ENCODE measurements around the gene DEGS1.

Gene DEGS1

GRCh38 chr1:224234017-224234416, 51.0 kb downstream of the DEGS1 start:
- Histone ChIP-seq H3K9ac (ENCODE audit: low read length) (no peak overlapping the region), H3K27me3 (ENCODE audit: insufficient read depth, low read length, poor library complexity) (no peaks in the 10 kb centered on the region), H3K79me2 (ENCODE audit: control insufficient read depth, insufficient read depth, low read length) (no peaks in the 10 kb centered on the region), H3K18ac (ENCODE audit: low read length) (no peak overlapping the region), H3K36me3 (ENCODE audit: control insufficient read depth, insufficient read depth, low read length) (no peaks in the 10 kb centered on the region), H3K56ac (ENCODE audit: low read length) (no peak overlapping the region), H3K27ac (ENCODE audit: low read depth, low read length) (no peak overlapping the region), H3K79me1 (ENCODE audit: low read length) (no peaks in the 10 kb centered on the region), H2BK5ac (ENCODE audit: low read length) (no peak overlapping the region), H3K4me1 (ENCODE audit: control insufficient read depth, low read depth, low read length) (no peaks in the 10 kb centered on the region), H2BK120ac (ENCODE audit: low read depth, low read length) (no peak overlapping the region), H3K23ac (ENCODE audit: low read length) (no peak overlapping the region), H2BK15ac (replicated peaks; ENCODE audit: low read depth) (no peak overlapping the region), H4K5ac (ENCODE audit: low read length) (no peak overlapping the region), H3K4me2 (ENCODE audit: low read length) (no peak overlapping the region), H3K4ac (ENCODE audit: low read depth, low read length) (no peak overlapping the region), H4K8ac (ENCODE audit: low read depth, low read length) (no peak overlapping the region), H2AK5ac (ENCODE audit: low read length) (no peak overlapping the region), H3K4me3 (ENCODE audit: low read length) (no peak overlapping the region)
- DNase-seq, result no peak

- Histone ChIP-seq H2BK120ac (ENCODE audit: low read depth, low read length) (no peak overlapping the region), H3K23ac (ENCODE audit: low read length) (no peak overlapping the region), H3K4me3 (ENCODE audit: low read length) (no peak overlapping the region), H3K36me3 (ENCODE audit: control insufficient read depth, insufficient read depth, low read length) (no peaks in the 10 kb centered on the region), H3K4ac (ENCODE audit: low read depth, low read length) (no peak overlapping the region), H3K4me2 (ENCODE audit: low read length) (no peak overlapping the region), H3K27me3 (ENCODE audit: insufficient read depth, low read length, poor library complexity) (no peaks in the 10 kb centered on the region), H4K8ac (ENCODE audit: low read depth, low read length) (no peak overlapping the region), H3K18ac (ENCODE audit: low read length) (no peak overlapping the region), H3K79me2 (ENCODE audit: control insufficient read depth, insufficient read depth, low read length) (no peaks in the 10 kb centered on the region), H3K27ac (ENCODE audit: low read depth, low read length) (no peak overlapping the region), H3K56ac (ENCODE audit: low read length) (no peak overlapping the region), H2BK15ac (replicated peaks; ENCODE audit: low read depth) (no peak overlapping the region), H3K79me1 (ENCODE audit: low read length) (no peaks in the 10 kb centered on the region), H3K4me1 (ENCODE audit: control insufficient read depth, low read depth, low read length) (no peaks in the 10 kb centered on the region), H2AK5ac (ENCODE audit: low read length) (no peak overlapping the region), H2BK5ac (ENCODE audit: low read length) (no peak overlapping the region), H3K9ac (ENCODE audit: low read length) (no peak overlapping the region), H4K5ac (ENCODE audit: low read length) (no peak overlapping the region)
- no peak for DNase-seq
- whole genome bisulfite sequencing (ENCODE audit: extremely low coverage, insufficient coverage, low lambda C conversion rate), result no CpG with 5 or more reads among the region's 2 CpGs
Measured at GRCh38 chr1:224235813-224236493, 52.9 kb downstream of the DEGS1 start.

- WGBS (ENCODE audit: extremely low coverage, insufficient coverage, low lambda C conversion rate), result no CpG with 5 or more reads among the region's 11 CpGs
- Histone ChIP-seq H2AK5ac (ENCODE audit: low read length) (no peak overlapping the region), H3K36me3 (ENCODE audit: control insufficient read depth, insufficient read depth, low read length) (no peaks in the 10 kb centered on the region), H2BK5ac (ENCODE audit: low read length) (no peak overlapping the region), H3K56ac (ENCODE audit: low read length) (no peak overlapping the region), H3K27ac (ENCODE audit: low read depth, low read length) (no peak overlapping the region), H3K79me1 (ENCODE audit: low read length) (no peaks in the 10 kb centered on the region), H3K18ac (ENCODE audit: low read length) (no peak overlapping the region), H4K5ac (ENCODE audit: low read length) (no peak overlapping the region), H4K8ac (ENCODE audit: low read depth, low read length) (no peak overlapping the region), H3K4me1 (ENCODE audit: control insufficient read depth, low read depth, low read length) (no peaks in the 10 kb centered on the region), H3K9ac (ENCODE audit: low read length) (no peak overlapping the region), H2BK15ac (replicated peaks; ENCODE audit: low read depth) (no peak overlapping the region), H2BK120ac (ENCODE audit: low read depth, low read length) (no peak overlapping the region), H3K79me2 (ENCODE audit: control insufficient read depth, insufficient read depth, low read length) (no peaks in the 10 kb centered on the region), H3K23ac (ENCODE audit: low read length) (no peak overlapping the region), H3K4me2 (ENCODE audit: low read length) (no peak overlapping the region), H3K27me3 (ENCODE audit: insufficient read depth, low read length, poor library complexity) (no peaks in the 10 kb centered on the region), H3K4ac (ENCODE audit: low read depth, low read length) (no peak overlapping the region), H3K4me3 (ENCODE audit: low read length) (no peak overlapping the region)
- DNase-seq, result no peak
Measured at GRCh38 chr1:224237119-224237881, 54.3 kb downstream of the DEGS1 start.

GRCh38 chr1:224238212-224238611, 55.2 kb downstream of the DEGS1 start:
- no CpG with 5 or more reads among the region's 9 CpGs for WGBS (ENCODE audit: extremely low coverage, insufficient coverage, low lambda C conversion rate)
- no peak overlapping the region for H3K4me2 ChIP-seq (ENCODE audit: low read length)

GRCh38 chr1:224238756-224239155, 55.7 kb downstream of the DEGS1 start:
- Histone ChIP-seq H3K27ac (ENCODE audit: low read depth, low read length) (no peak overlapping the region), H3K4ac (ENCODE audit: low read depth, low read length) (no peak overlapping the region), H3K23ac (ENCODE audit: low read length) (no peak overlapping the region), H3K4me3 (ENCODE audit: low read length) (no peak overlapping the region), H3K4me2 (ENCODE audit: low read length) (no peak overlapping the region), H2BK15ac (replicated peaks; ENCODE audit: low read depth) (no peak overlapping the region), H3K36me3 (ENCODE audit: control insufficient read depth, insufficient read depth, low read length) (no peaks in the 10 kb centered on the region), H3K27me3 (ENCODE audit: insufficient read depth, low read length, poor library complexity) (no peaks in the 10 kb centered on the region), H2BK120ac (ENCODE audit: low read depth, low read length) (no peak overlapping the region), H4K8ac (ENCODE audit: low read depth, low read length) (no peak overlapping the region), H3K9ac (ENCODE audit: low read length) (no peak overlapping the region), H3K18ac (ENCODE audit: low read length) (no peak overlapping the region), H3K4me1 (ENCODE audit: control insufficient read depth, low read depth, low read length) (no peaks in the 10 kb centered on the region), H3K79me2 (ENCODE audit: control insufficient read depth, insufficient read depth, low read length) (no peaks in the 10 kb centered on the region), H4K5ac (ENCODE audit: low read length) (no peak overlapping the region), H3K79me1 (ENCODE audit: low read length) (no peaks in the 10 kb centered on the region), H2AK5ac (ENCODE audit: low read length) (no peak overlapping the region), H2BK5ac (ENCODE audit: low read length) (no peak overlapping the region), H3K56ac (ENCODE audit: low read length) (no peak overlapping the region)
- WGBS (ENCODE audit: extremely low coverage, insufficient coverage, low lambda C conversion rate), result no CpG with 5 or more reads among the region's 3 CpGs
- DNase-seq, result no peak

More at GRCh38 chr1:224238212-224238611, 55.2 kb downstream of the DEGS1 start:
- H3K56ac ChIP-seq (ENCODE audit: low read length), result no peak overlapping the region
- no peaks in the 10 kb centered on the region for H3K4me1 ChIP-seq (ENCODE audit: control insufficient read depth, low read depth, low read length)
- no peak overlapping the region for H3K4ac ChIP-seq (ENCODE audit: low read depth, low read length)
- no peaks in the 10 kb centered on the region for H3K79me2 ChIP-seq (ENCODE audit: control insufficient read depth, insufficient read depth, low read length)
- no peak overlapping the region for H2BK15ac ChIP-seq (replicated peaks; ENCODE audit: low read depth)
- no peaks in the 10 kb centered on the region for H3K79me1 ChIP-seq (ENCODE audit: low read length)
- H3K36me3 ChIP-seq (ENCODE audit: control insufficient read depth, insufficient read depth, low read length), result no peaks in the 10 kb centered on the region
- no peak overlapping the region for H4K5ac ChIP-seq (ENCODE audit: low read length)
- no peaks in the 10 kb centered on the region for H3K27me3 ChIP-seq (ENCODE audit: insufficient read depth, low read length, poor library complexity)
- DNase-seq, result no peak
- H3K9ac ChIP-seq (ENCODE audit: low read length), result no peak overlapping the region
- no peak overlapping the region for H3K23ac ChIP-seq (ENCODE audit: low read length)
- H4K8ac ChIP-seq (ENCODE audit: low read depth, low read length), result no peak overlapping the region
- no peak overlapping the region for H2BK5ac ChIP-seq (ENCODE audit: low read length)
- no peak overlapping the region for H3K18ac ChIP-seq (ENCODE audit: low read length)
- no peak overlapping the region for H2BK120ac ChIP-seq (ENCODE audit: low read depth, low read length)
- H2AK5ac ChIP-seq (ENCODE audit: low read length), result no peak overlapping the region
- no peak overlapping the region for H3K27ac ChIP-seq (ENCODE audit: low read depth, low read length)
- H3K4me3 ChIP-seq (ENCODE audit: low read length), result no peak overlapping the region
